Sigmoid colon (tissue), 7 donors: Measurements from ENCODE around the gene SCAPER. TPM values are rescaled to one million over a fixed set of nuclear protein-coding genes. Genes with fewer than 3 reads are reported as not detected.
"Not testable (repeated sequence)": the region's sequence is repeated elsewhere in the genome, so short reads cannot be mapped to it uniquely, and the experiment has no call there.

Experiments
- DNase-seq: peaks from one replicate; pipeline ENCODE4 v3.0.0-alpha.2; 2019
- H3K27ac ChIP-seq, 4 donors: fragments of 200-600 bp; sonication (generic); one replicate each; pipeline ENCODE4 v1.5.1; 2016 to 2019; ENCODE audit warnings: mild to moderate bottlenecking in 1 of 4
- H3K27me3 ChIP-seq, 3 donors: fragments of 200-600 bp; sonication (generic); one replicate each; pipeline ENCODE4 v1.5.1; 2019; ENCODE audit warnings: mild to moderate bottlenecking in 1 of 3
- H3K36me3 ChIP-seq, 4 donors: fragments of 200-600 bp; sonication (generic); one replicate each; pipeline ENCODE4 v1.5.1; 2016 to 2019
- H3K4me1 ChIP-seq, 4 donors: fragments of 200-600 bp; sonication (generic); one replicate each; pipeline ENCODE4 v1.5.1; 2017 to 2019
- H3K4me3 ChIP-seq, 4 donors: fragments of 200-600 bp; sonication (generic); one replicate each; pipeline ENCODE4 v1.5.1; 2017 to 2019; ENCODE audit warnings: mild to moderate bottlenecking in 2 of 4, moderate library complexity in 1 of 4
- H3K9me3 ChIP-seq, 4 donors: fragments of 200-600 bp in 3 of 4; sonication (generic) in 3 of 4; one replicate each; pipeline versions ENCODE4 v1.5.1 to v1.6.1; 2013 to 2019
- EP300 ChIP-seq, 4 donors: sonication (generic); formaldehyde crosslinking; IDR thresholded peaks; one replicate each; pipeline ENCODE4 v1.6.1; 2017; ENCODE audit warnings: antibody characterized with exemption in 4 of 4
- POLR2A ChIP-seq, 2 donors: fragments of 450-650 bp; IDR thresholded peaks; one replicate each; pipeline ENCODE4 v1.6.1; 2016; ENCODE audit warnings: antibody characterized with exemption in 2 of 2, mild to moderate bottlenecking in 2 of 2, moderate library complexity in 2 of 2
- POLR2AphosphoS5 ChIP-seq, 4 donors: sonication (generic); formaldehyde crosslinking; IDR thresholded peaks; one replicate each; pipeline ENCODE4 v1.6.1; 2017; ENCODE audit warnings: antibody characterized with exemption in 4 of 4
- WGBS, 2 donors: extraction: QIAGEN DNeasy Blood & Tissue Kit; methylation state at CpG; one replicate each; pipeline ENCODE4 v1.1.7; 2013; 5-methylcytosine and 5-hydroxymethylcytosine counted together
- intact Hi-C: fragments of 100-400 bp; cut with DNase I; formaldehyde crosslinking; loops from one replicate; pipeline ENCODE4 v1.15.1; 2023
- polyA plus RNA-seq, 3 donors: library from polyadenylated mRNA; stranded (reverse); fragments of 200-250 nt; gene quantifications; one replicate each; pipeline ENCODE4 v1.2.3, GENCODE V29; 2013
- total RNA-seq, 4 donors: library from RNA; depleted of rRNA; stranded (reverse); fragments of >200 nt; gene quantifications; one replicate each; pipeline ENCODE4 v1.1.0, GENCODE V29; 2016
- TF ChIP-seq, protein P1 (sequence below), 4 experiments: fragments of 450-650 bp in 3 of 4; fragments of 200-600 bp in 1 of 4; IDR thresholded peaks; one replicate each; pipeline ENCODE4 v1.5.1; 2016 to 2019; ENCODE audit warnings: antibody characterized with exemption in 4 of 4, mild to moderate bottlenecking in 3 of 4, moderate library complexity in 2 of 4
- donor health status: healthy with polysubstance abuse.
- donor health status: Bipolar disorder and iron deficiency.
- donor health status: healthy.

The SCAPER gene
- total and polyA plus RNA-seq, 7 donors, result 5.3 to 40.7 (median 22.5) TPM

DNA sequence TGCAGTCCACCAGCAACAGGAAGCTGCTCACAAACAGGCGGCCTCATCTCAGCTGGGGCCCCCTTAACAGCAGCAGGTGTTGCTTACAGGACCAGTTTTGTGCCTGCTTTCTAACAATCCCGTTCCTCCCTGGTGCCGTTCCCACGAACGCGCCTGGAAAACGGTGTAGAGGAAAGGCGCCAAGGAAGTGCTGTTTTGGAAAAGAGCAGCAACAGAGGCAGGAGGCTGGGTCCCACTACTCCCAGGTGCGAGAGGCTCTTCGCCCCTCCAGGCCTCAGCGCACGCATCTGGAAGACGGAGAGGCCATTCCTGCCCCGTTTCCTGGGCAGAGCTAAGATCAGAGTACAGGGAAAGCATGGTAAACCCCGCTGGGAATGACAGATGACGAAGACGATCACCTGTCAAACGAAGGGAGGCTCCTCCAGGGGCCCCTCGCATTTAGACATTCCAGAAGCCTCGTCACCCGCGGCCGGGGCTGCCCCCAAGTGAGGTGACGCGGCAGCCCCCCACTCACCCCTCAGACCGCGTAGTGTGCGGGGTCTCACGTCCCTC, 603 bp downstream of the SCAPER start:
- H3K27ac ChIP-seq, result peak overlapping the region; percentile 82 to 92 (median 90)
- intact Hi-C loops, result loop anchor here (1.0 to 10.0 kb wide), 2 partner anchors 27 to 160 kb away; partner anchors contain the start of gene RCN2
- no peaks in the 10 kb centered on the region for H3K27me3 ChIP-seq
- H3K36me3 ChIP-seq, result no peaks in the 10 kb centered on the region
- peaks cover 0 to 31% (median 15%) of the 10 kb centered on the region in 4 donors for H3K4me1 ChIP-seq
- DNase-seq, result peak; percentile 66
- TF ChIP-seq EP300 (IDR thresholded peaks at IDR 0.05) (no peak), POLR2AphosphoS5 (IDR thresholded peaks at IDR 0.05) (no peak), POLR2A (IDR thresholded peaks at IDR 0.05) (no peak)
- TF ChIP-seq, protein P1, sequence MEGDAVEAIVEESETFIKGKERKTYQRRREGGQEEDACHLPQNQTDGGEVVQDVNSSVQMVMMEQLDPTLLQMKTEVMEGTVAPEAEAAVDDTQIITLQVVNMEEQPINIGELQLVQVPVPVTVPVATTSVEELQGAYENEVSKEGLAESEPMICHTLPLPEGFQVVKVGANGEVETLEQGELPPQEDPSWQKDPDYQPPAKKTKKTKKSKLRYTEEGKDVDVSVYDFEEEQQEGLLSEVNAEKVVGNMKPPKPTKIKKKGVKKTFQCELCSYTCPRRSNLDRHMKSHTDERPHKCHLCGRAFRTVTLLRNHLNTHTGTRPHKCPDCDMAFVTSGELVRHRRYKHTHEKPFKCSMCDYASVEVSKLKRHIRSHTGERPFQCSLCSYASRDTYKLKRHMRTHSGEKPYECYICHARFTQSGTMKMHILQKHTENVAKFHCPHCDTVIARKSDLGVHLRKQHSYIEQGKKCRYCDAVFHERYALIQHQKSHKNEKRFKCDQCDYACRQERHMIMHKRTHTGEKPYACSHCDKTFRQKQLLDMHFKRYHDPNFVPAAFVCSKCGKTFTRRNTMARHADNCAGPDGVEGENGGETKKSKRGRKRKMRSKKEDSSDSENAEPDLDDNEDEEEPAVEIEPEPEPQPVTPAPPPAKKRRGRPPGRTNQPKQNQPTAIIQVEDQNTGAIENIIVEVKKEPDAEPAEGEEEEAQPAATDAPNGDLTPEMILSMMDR (IDR thresholded peaks at IDR 0.05), result no peak
- peak overlapping the region; percentile 73 to 98 (median 92) for H3K4me3 ChIP-seq
- H3K9me3 ChIP-seq, result no peaks in the 10 kb centered on the region
- 1 to 2% methylated on average over 29 of the region's 29 CpGs for WGBS, 2 donors

DNA sequence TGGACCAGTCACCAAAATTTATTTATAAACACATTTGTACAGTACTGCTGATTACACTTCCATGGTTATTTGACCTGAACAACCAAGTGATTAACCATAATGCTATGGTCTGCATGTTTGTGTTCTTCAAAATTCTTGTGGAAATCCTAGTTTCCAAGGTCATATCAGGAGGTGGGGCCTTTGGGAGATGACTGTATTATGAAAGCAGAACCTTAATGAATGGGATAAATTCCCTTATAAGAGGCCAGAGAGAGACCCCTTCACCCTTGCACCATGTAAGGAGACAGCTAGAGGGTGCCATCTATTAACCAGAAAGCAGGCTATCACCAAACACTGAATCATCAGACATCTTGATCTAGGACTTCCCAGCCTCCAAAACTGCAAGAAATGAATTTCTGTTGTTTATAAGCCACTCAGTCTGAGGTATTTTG, 1.9 kb downstream of the SCAPER start:
- H3K27ac ChIP-seq, result peak overlapping the region; percentile 6 to 92 (median 58)

DNA sequence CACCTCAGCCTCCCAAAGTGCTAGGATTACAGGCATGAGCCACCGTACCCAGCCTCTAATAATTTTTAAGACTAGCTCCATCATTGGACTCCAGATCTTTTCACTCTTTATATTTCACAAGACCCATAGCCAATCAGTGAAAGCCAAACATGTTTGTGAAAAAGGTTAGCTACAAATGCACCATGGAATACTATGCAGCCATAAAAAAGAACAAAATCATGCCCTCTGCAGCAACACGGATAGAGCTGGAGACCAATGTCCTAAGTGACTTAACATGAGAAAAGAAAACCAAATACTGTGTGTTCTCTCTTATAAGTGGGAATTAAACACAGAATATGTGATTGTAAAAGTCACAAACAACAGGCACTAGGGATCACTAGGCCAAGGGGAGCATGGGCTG, 3.2 kb downstream of the SCAPER start:
- no peak overlapping the region for H3K4me3 ChIP-seq
- WGBS, 2 donors, result 96 to 97% methylated on average over 2 of the region's 2 CpGs
- TF ChIP-seq POLR2A (IDR thresholded peaks at IDR 0.05) (no peak), EP300 (IDR thresholded peaks at IDR 0.05) (no peak)
- intact Hi-C loops, result loop anchor here (10.0 kb wide), 1 partner anchor 163 kb away; no protein-coding TSS in a partner anchor
- H3K36me3 ChIP-seq, result no peaks in the 10 kb centered on the region
- no peak overlapping the region for H3K27ac ChIP-seq
- no peak for DNase-seq
- H3K9me3 ChIP-seq, result no peaks in the 10 kb centered on the region
- peaks cover 0 to 31% (median 15%) of the 10 kb centered on the region in 4 donors for H3K4me1 ChIP-seq
- no peaks in the 10 kb centered on the region for H3K27me3 ChIP-seq

More for the DNA sequence above, 1.9 kb downstream of the SCAPER start:
- no peaks in the 10 kb centered on the region for H3K36me3 ChIP-seq
- H3K4me1 ChIP-seq, result peaks cover 0 to 31% (median 15%) of the 10 kb centered on the region in 4 donors
- H3K4me3 ChIP-seq, result no peak overlapping the region
- no peak for DNase-seq
- H3K27me3 ChIP-seq, result no peaks in the 10 kb centered on the region
- TF ChIP-seq, protein P1 (IDR thresholded peaks at IDR 0.05), result no peak
- TF ChIP-seq EP300 (IDR thresholded peaks at IDR 0.05) (no peak), POLR2AphosphoS5 (IDR thresholded peaks at IDR 0.05) (no peak), POLR2A (IDR thresholded peaks at IDR 0.05) (no peak)
- no peaks in the 10 kb centered on the region for H3K9me3 ChIP-seq
- intact Hi-C loops, result loop anchor here (10.0 kb wide), 1 partner anchor 162 kb away; no protein-coding TSS in a partner anchor

DNA sequence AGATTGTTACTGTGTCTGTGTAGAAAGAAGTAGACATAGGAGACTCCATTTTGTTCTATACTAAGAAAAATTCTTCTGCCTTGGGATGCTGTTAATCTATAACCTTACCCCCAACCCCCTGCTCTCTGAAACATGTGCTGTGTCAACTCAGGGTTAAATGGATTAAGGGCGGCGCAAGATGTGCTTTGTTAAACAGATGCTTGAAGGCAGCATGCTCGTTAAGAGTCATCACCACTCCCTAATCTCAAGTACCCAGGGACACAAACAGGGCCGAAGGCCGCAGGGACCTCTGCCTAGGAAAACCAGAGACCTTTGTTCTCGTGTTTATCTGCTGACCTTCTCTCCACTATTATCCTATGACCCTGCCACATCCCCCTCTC, 5.2 kb downstream of the SCAPER start:
- H3K27ac ChIP-seq, H3K36me3 ChIP-seq, DNase-seq, H3K4me3 ChIP-seq, H3K9me3 ChIP-seq, H3K27me3 ChIP-seq: not testable (repeated sequence)
- peaks cover 0 to 17% (median 6%) of the 10 kb centered on the region in 4 donors for H3K4me1 ChIP-seq
- 84 to 87% methylated on average over 2 of the region's 6 CpGs for WGBS, 2 donors
- intact Hi-C loops, result loop anchor here (10.0 kb wide), 1 partner anchor 165 kb away; no protein-coding TSS in a partner anchor

DNA sequence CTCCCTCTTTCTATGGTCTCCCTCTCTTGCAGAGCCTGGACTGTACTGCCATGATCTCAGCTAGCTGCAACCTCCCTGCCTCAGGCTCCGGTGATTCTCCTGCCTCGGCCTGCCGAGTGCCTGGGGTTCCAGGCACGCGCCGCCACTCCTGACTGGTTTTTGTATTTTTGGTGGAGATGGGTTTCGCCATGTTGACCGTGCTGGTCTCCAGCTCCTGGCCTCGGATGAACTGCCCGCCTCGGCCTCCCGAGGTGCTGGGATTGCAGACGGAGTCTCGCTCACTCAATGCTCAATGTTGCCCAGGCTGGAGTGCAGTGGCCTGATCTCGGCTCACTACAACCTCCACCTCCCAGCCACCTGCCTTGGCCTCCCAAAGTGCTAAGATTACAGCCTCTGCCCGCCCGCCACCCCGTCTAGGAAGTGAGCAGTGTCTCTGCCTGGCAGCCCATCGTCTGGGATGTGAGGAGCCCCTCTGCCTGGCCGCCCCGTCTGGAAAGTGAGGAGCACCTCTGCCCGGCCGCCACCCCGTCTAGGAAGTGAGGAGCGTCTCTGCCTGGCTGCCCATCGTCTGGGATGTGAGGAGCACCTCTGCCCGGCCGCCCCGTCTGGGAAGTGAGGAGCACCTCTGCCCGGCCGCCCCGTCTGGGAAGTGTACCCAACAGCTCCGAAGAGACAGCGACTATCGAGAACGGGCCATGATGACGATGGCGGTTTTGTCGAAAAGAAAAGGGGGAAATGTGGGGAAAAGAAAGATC, 5.8 kb downstream of the SCAPER start:
- H3K4me3 ChIP-seq, H3K27me3 ChIP-seq, H3K27ac ChIP-seq, H3K9me3 ChIP-seq, DNase-seq, intact Hi-C loops, H3K36me3 ChIP-seq: not testable (repeated sequence)
- WGBS, 2 donors, result 93 to 97% methylated on average over 39 of the region's 39 CpGs
- peaks cover 0 to 12% (median 5%) of the 10 kb centered on the region in 4 donors for H3K4me1 ChIP-seq

DNA sequence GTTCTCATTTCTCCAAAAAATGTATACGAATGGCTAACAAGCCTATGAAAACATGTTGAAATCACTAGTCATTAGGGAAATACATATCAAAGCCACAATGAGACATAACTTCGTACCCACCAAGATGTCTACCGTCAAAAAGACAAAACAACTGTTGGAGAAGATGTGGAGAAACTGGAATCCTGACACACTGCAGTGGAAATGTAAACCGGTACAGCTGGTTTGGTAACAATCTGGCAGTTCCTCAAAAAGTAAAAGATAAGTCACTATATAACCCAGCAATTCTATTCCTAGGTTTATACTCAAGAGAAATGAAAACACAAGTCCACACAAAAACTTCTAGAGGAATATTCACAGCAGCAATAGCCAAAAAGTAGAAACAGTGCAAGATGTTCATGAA, 7.0 kb downstream of the SCAPER start:
- Histone ChIP-seq H3K27ac (no peak overlapping the region), H3K36me3 (no peaks in the 10 kb centered on the region), H3K4me1 (peaks cover 0 to under 1% (median 0%) of the 10 kb centered on the region in 4 donors), H3K4me3 (no peak overlapping the region), H3K27me3 (no peaks in the 10 kb centered on the region), H3K9me3 (no peaks in the 10 kb centered on the region)
- TF ChIP-seq POLR2AphosphoS5 (IDR thresholded peaks at IDR 0.05), result no peak
- TF ChIP-seq POLR2A (IDR thresholded peaks at IDR 0.05), result no peak
- TF ChIP-seq, protein P1 (IDR thresholded peaks at IDR 0.05), result no peak
- TF ChIP-seq EP300 (IDR thresholded peaks at IDR 0.05), result no peak
- WGBS, 2 donors, result 51 to 84% methylated on average over 4 of the region's 4 CpGs
- intact Hi-C loops, result no loop called here
- DNase-seq, result no peak
